NT2/D1 (cell line): Measurements from ENCODE around the gene FKBP5.
"Not testable (repeated sequence)": the region's sequence is repeated elsewhere in the genome, so short reads cannot be mapped to it uniquely, and the experiment has no call there.

Experiments used
- DNase-seq: peaks from one replicate; pipeline ENCODE4 v3.0.0-alpha.2; 2011; ENCODE audit warnings: low read depth, low spot score
- H3K27me3 ChIP-seq: 2 replicates; pipeline ENCODE4 v1.6.0; 2011; ENCODE audit warnings: mild to moderate bottlenecking; ENCODE audit not compliant: insufficient read length, insufficient read depth
- H3K36me3 ChIP-seq: 2 replicates; pipeline ENCODE4 v1.6.1; 2011; ENCODE audit warnings: mild to moderate bottlenecking, low read length, mixed read lengths; ENCODE audit not compliant: insufficient read depth, insufficient read length
- H3K4me1 ChIP-seq: 2 replicates; pipeline ENCODE4 v1.5.1; 2011; ENCODE audit not compliant: insufficient read depth, insufficient read length
- H3K4me3 ChIP-seq: 2 replicates; pipeline ENCODE4 v1.5.1; 2011; ENCODE audit warnings: low read depth; ENCODE audit not compliant: insufficient read length
- H3K9ac ChIP-seq: 2 replicates; pipeline ENCODE4 v1.6.0; 2011; ENCODE audit warnings: low read depth; ENCODE audit not compliant: insufficient read length
- H3K9me3 ChIP-seq: 2 replicates; pipeline ENCODE4 v1.5.1; 2011; ENCODE audit warnings: mild to moderate bottlenecking, low read length; ENCODE audit not compliant: insufficient read depth
- SUZ12 ChIP-seq: IDR thresholded peaks from 2 replicates; pipeline ENCODE4 v1.6.1; 2011; ENCODE audit not compliant: insufficient read length, insufficient read depth; ENCODE audit errors: extremely low read depth
- YY1 ChIP-seq: IDR thresholded peaks from 2 replicates; pipeline ENCODE4 v1.6.1; 2011; ENCODE audit not compliant: insufficient read length, insufficient read depth
- ZNF274 ChIP-seq: IDR thresholded peaks from 2 replicates; pipeline ENCODE4 v1.6.1; 2011; ENCODE audit warnings: mild to moderate bottlenecking, low read depth, low read length

The FKBP5 gene

GRCh38 chr6:35600659-35601125 lies 88.0 kb downstream of the FKBP5 start:
- Histone ChIP-seq H3K4me3 (no peak overlapping the region), H3K36me3 (peaks cover 7% of the 10 kb centered on the region), H3K4me1 (no peaks in the 10 kb centered on the region), H3K9me3 (no peaks in the 10 kb centered on the region), H3K27me3 (no peaks in the 10 kb centered on the region), H3K9ac (no peak overlapping the region)
- TF ChIP-seq ZNF274 (no peak), YY1 (no peak), SUZ12 (no peak)
- DNase-seq = no peak

- Histone ChIP-seq H3K27me3 (no peaks in the 10 kb centered on the region), H3K9me3 (no peaks in the 10 kb centered on the region), H3K36me3 (peaks cover 7% of the 10 kb centered on the region), H3K9ac (no peak overlapping the region), H3K4me3 (no peak overlapping the region), H3K4me1 (no peaks in the 10 kb centered on the region)
- DNase-seq = no peak
- TF ChIP-seq ZNF274 (no peak), SUZ12 (no peak), YY1 (no peak)
These were observed 88.7 kb downstream of the FKBP5 start for GRCh38 chr6:35599761-35600658.

GRCh38 chr6:35598621-35599020 lies 90.1 kb downstream of the FKBP5 start:
- DNase-seq, H3K9ac ChIP-seq, H3K4me1 ChIP-seq, H3K27me3 ChIP-seq, H3K9me3 ChIP-seq, H3K4me3 ChIP-seq, H3K36me3 ChIP-seq: not testable (repeated sequence)

- no peak for TF ChIP-seq ZNF274
- TF ChIP-seq SUZ12 = no peak
- DNase-seq = no peak
- peaks cover 9% of the 10 kb centered on the region for H3K36me3 ChIP-seq
- no peaks in the 10 kb centered on the region for H3K4me1 ChIP-seq
- H3K9ac ChIP-seq = no peak overlapping the region
- no peak overlapping the region for H3K4me3 ChIP-seq
- H3K27me3 ChIP-seq = no peaks in the 10 kb centered on the region
- no peaks in the 10 kb centered on the region for H3K9me3 ChIP-seq
These were observed 92.0 kb downstream of the FKBP5 start for GRCh38 chr6:35596448-35597442.

- no peak overlapping the region for H3K9ac ChIP-seq
- no peaks in the 10 kb centered on the region for H3K27me3 ChIP-seq
These were observed 94.1 kb downstream of the FKBP5 start for GRCh38 chr6:35594503-35595186.

GRCh38 chr6:35592178-35592577 lies 96.5 kb downstream of the FKBP5 start:
- no peak for DNase-seq
- H3K27me3 ChIP-seq = no peaks in the 10 kb centered on the region
- no peaks in the 10 kb centered on the region for H3K4me1 ChIP-seq
- H3K4me3 ChIP-seq = no peak overlapping the region
- H3K36me3 ChIP-seq = peaks cover 20% of the 10 kb centered on the region
- TF ChIP-seq YY1 (no peak), ZNF274 (no peak), SUZ12 (no peak)
- no peak overlapping the region for H3K9ac ChIP-seq
- H3K9me3 ChIP-seq = no peaks in the 10 kb centered on the region

More at GRCh38 chr6:35594503-35595186, 94.1 kb downstream of the FKBP5 start:
- no peak for DNase-seq
- no peaks in the 10 kb centered on the region for H3K9me3 ChIP-seq
- TF ChIP-seq SUZ12 (no peak), YY1 (no peak), ZNF274 (no peak)
- no peak overlapping the region for H3K4me3 ChIP-seq
- peaks cover 14% of the 10 kb centered on the region for H3K36me3 ChIP-seq
- H3K4me1 ChIP-seq = no peaks in the 10 kb centered on the region
